ENCODE data around the gene DLAT.

GRCh38 chr11:112097734-112098528 is 72.7 kb downstream of the DLAT start:
- TF ChIP-seq CTCF (IDR thresholded peaks at IDR 0.05) (no peak), POLR2A (IDR thresholded peaks at IDR 0.05) (no peak)

Measured in uterus (tissue), 2 donors.